GM23248 (cell line): ENCODE data around the gene TFPI. TPM values are rescaled to one million over a fixed set of nuclear protein-coding genes. Genes with fewer than 3 reads are reported as not detected.
"Not testable (repeated sequence)": the region's sequence is repeated elsewhere in the genome, so short reads cannot be mapped to it uniquely, and the experiment has no call there.

Source experiments
- DNase-seq: peaks from one replicate; pipeline ENCODE4 v3.0.0-alpha.2; 2015
- H2AFZ ChIP-seq: fragments of 200-600 bp; sonication (generic); 2 replicates; pipeline ENCODE4 v1.6.1; 2016; ENCODE audit warnings: antibody characterized with exemption
- H3F3A ChIP-seq: fragments of 200-600 bp; sonication (generic); 2 replicates; pipeline ENCODE4 v1.6.1; 2016; ENCODE audit warnings: mild to moderate bottlenecking, antibody characterized with exemption, mixed run types; ENCODE audit not compliant: insufficient read depth
- H3K27ac ChIP-seq: fragments of 200-600 bp; sonication (generic); 2 replicates; pipeline ENCODE4 v1.5.1; 2016; ENCODE audit warnings: mild to moderate bottlenecking
- H3K27me3 ChIP-seq: fragments of 200-600 bp; sonication (generic); replicated peaks from 2 replicates; pipeline ENCODE4 v1.6.1; 2016; ENCODE audit warnings: mild to moderate bottlenecking; ENCODE audit not compliant: insufficient read depth
- H3K36me3 ChIP-seq: fragments of 200-600 bp; sonication (generic); 2 replicates; pipeline ENCODE4 v1.6.1; 2016; ENCODE audit warnings: low read depth, mild to moderate bottlenecking
- H3K4me1 ChIP-seq: fragments of 200-600 bp; sonication (generic); 2 replicates; pipeline ENCODE4 v1.6.1; 2016; ENCODE audit warnings: mild to moderate bottlenecking; ENCODE audit not compliant: insufficient read depth
- H3K4me2 ChIP-seq: fragments of 200-600 bp; sonication (generic); one replicate; pipeline ENCODE4 v1.6.1; 2016; ENCODE audit warnings: mild to moderate bottlenecking; ENCODE audit not compliant: unreplicated experiment
- H3K4me3 ChIP-seq: fragments of 200-600 bp; sonication (generic); 2 replicates; pipeline ENCODE4 v1.5.1; 2016; ENCODE audit warnings: mild to moderate bottlenecking
- H3K79me2 ChIP-seq: fragments of 200-600 bp; sonication (generic); 2 replicates; pipeline ENCODE4 v1.6.1; 2016; ENCODE audit warnings: mild to moderate bottlenecking; ENCODE audit not compliant: insufficient read depth
- H3K9ac ChIP-seq: fragments of 200-600 bp; sonication (generic); 2 replicates; pipeline ENCODE4 v1.6.1; 2016; ENCODE audit warnings: mild to moderate bottlenecking
- H3K9me2 ChIP-seq: fragments of 200-600 bp; sonication (generic); 2 replicates; pipeline ENCODE4 v1.6.1; 2016; ENCODE audit warnings: mixed run types, mild to moderate bottlenecking, moderate library complexity; ENCODE audit not compliant: insufficient read depth
- H3K9me3 ChIP-seq: fragments of 200-600 bp; sonication (generic); one replicate; pipeline ENCODE4 v1.6.1; 2017; ENCODE audit warnings: low read depth
- H4K20me1 ChIP-seq: fragments of 200-600 bp; sonication (generic); 2 replicates; pipeline ENCODE4 v1.6.0; 2016; ENCODE audit not compliant: insufficient read depth
- EZH2 ChIP-seq: fragments of 200-600 bp; sonication (generic); IDR thresholded peaks from 2 replicates; pipeline ENCODE4 v1.6.1; 2018; ENCODE audit warnings: antibody characterized with exemption, mild to moderate bottlenecking; ENCODE audit not compliant: insufficient read depth, poor library complexity, severe bottlenecking
- EZH2phosphoT487 ChIP-seq: fragments of 200-600 bp; sonication (generic); IDR thresholded peaks from 2 replicates; pipeline ENCODE4 v1.6.1; 2018; ENCODE audit warnings: antibody characterized with exemption, moderate library complexity, mild to moderate bottlenecking, low read depth; ENCODE audit not compliant: insufficient read depth
- WGBS, 2 experiments: methylation state at CpG; one replicate each; pipeline ENCODE4 v1.1.6; 2015 to 2017; ENCODE audit warnings: low lambda C conversion rate in 2 of 2, low coverage in 1 of 2; ENCODE audit errors: missing lambda C conversion rate in 2 of 2; 5-methylcytosine and 5-hydroxymethylcytosine counted together
- in situ Hi-C: fragments of 300-500 bp; cut with MboI; formaldehyde crosslinking; loops from 2 replicates; pipeline ENCODE4 v1.15.0; 2020
- polyA plus RNA-seq: library from polyadenylated mRNA; unstranded; fragments of >200 nt; fragmentation: Nextera tagmentation; extraction: Ambion mirVana; gene quantifications from 2 replicates; pipeline ENCODE4 v1.2.1, GENCODE V29; 2016
- total RNA-seq: library from RNA; depleted of rRNA; stranded (reverse); fragments of >200 nt; shearing (Covaris generic); gene quantifications from 2 replicates; pipeline ENCODE4 v1.2.3, GENCODE V29; 2014

Gene TFPI
- total and polyA plus RNA-seq, 2 experiments from 2014 or later, result 48.7 to 64.4 TPM

GRCh38 chr2:187511356-187512315 lies 42.6 kb downstream of the TFPI start:
- H3F3A ChIP-seq, result no peaks in the 10 kb centered on the region
- in situ Hi-C loops, result no loop called here
- WGBS, 2 experiments, result 80 to 83% methylated on average over 9 of the region's 9 CpGs

DNA sequence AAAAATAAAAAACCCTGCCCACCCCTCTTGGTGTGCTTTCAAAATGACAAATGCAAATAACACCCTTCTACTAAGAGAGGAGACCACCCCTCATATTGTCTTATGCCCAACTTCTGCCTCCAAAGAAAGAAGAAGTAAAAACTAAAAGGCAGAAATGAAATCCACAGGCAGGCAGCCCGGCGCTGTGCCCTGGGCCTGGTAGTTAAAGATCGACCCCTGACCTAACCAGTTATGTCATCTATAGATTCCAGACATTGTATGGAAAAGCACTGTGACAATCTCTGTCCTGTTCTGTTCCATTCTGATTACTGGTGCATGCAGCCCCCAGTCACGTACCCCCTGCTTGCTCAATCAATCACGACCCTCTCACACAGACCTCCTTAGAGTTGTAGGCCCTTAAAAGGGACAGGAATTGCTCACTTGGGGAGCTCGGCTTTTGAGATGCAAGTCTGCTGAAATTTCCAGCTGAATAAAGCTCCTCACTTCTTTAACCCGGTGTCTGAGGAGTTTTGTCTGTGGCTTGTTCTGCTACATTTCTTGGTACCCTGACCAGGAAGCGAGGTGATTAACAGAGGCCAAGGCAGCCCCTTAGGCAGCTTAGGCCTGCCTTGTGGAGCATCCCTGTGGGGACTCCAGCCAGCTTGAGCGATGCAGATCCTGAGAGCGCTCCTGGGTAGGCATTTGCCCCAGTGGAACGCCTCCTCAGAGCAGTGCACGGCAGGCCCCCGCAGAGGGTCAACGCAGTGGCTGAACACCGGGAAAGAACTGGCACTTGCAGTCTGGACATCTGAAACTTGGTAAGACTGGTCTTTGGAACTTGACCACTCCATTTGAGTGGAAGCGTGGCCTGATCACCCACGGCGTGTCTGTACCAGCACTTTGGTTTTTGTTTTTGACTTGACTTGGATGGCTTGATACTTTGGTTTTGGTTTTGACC lies 43.5 kb downstream of the TFPI start:
- H2AFZ ChIP-seq, in situ Hi-C loops, H3K9me2 ChIP-seq, H3K36me3 ChIP-seq, H4K20me1 ChIP-seq, H3F3A ChIP-seq, H3K4me3 ChIP-seq, H3K27ac ChIP-seq, H3K9ac ChIP-seq, H3K27me3 ChIP-seq, DNase-seq, H3K79me2 ChIP-seq, H3K9me3 ChIP-seq, H3K4me1 ChIP-seq, H3K4me2 ChIP-seq: not testable (repeated sequence)
- WGBS, 2 experiments, result 73 to 77% methylated on average over 18 of the region's 18 CpGs

More at GRCh38 chr2:187511356-187512315, 42.6 kb downstream of the TFPI start:
- Histone ChIP-seq H3K9me3 (no peaks in the 10 kb centered on the region), H3K36me3 (no peaks in the 10 kb centered on the region), H3K4me3 (no peak overlapping the region), H3K4me2 (no peak overlapping the region), H4K20me1 (no peaks in the 10 kb centered on the region), H3K27me3 (no peaks in the 10 kb centered on the region), H3K9me2 (no peaks in the 10 kb centered on the region), H3K4me1 (no peaks in the 10 kb centered on the region), H3K79me2 (no peaks in the 10 kb centered on the region), H2AFZ (no peak overlapping the region), H3K9ac (no peak overlapping the region), H3K27ac (no peak overlapping the region)
- TF ChIP-seq EZH2 (no peak), EZH2phosphoT487 (no peak)
- DNase-seq, result no peak

DNA sequence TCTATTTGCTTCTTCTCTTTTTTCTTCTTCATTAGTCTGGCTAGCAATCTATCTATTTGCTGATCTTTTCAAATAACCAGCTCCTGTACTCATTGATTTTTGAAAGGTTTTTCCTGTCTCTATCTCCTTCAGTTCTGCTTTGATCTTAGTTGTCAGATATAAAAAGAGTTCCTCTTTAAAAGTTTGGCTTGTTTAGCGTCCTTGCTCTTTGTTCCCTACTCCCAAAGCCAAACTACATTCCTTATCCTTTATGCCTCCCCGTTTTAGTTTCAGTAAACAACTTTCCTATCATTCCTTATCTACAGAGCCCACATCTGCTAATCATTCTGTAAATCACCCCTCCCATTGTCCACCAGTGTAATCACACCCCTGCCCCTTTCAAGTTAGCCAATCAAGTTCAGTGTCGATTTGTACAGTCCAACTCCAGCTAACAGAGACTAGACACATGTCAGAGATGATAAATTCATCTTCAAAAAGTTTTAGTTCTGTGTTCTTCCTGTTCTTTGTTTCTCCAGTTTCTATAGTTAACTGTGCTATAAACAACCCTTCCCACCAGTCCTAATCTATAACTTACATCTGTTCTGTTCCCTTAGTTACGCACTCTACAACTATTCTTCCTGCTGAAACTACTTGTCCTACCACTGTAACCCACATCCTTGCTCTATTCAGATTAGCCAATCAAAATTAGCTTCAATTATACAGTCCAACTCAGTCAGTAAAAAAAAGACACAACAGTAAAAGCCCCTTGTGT lies 44.4 kb downstream of the TFPI start:
- Histone ChIP-seq H3K27me3 (no peaks in the 10 kb centered on the region), H3K4me1 (no peaks in the 10 kb centered on the region), H3K9me2 (no peaks in the 10 kb centered on the region), H3K36me3 (no peaks in the 10 kb centered on the region), H2AFZ (no peak overlapping the region), H3K9ac (no peak overlapping the region), H3F3A (no peaks in the 10 kb centered on the region), H3K9me3 (no peaks in the 10 kb centered on the region), H4K20me1 (no peaks in the 10 kb centered on the region), H3K4me2 (no peak overlapping the region), H3K27ac (no peak overlapping the region), H3K79me2 (no peaks in the 10 kb centered on the region), H3K4me3 (no peak overlapping the region)
- DNase-seq, result no peak
- no peak for TF ChIP-seq EZH2phosphoT487
- TF ChIP-seq EZH2, result no peak
- 56 to 58% methylated on average over 4 of the region's 4 CpGs for WGBS, 2 experiments
- in situ Hi-C loops, result loop anchor here (10.0 kb wide), 1 partner anchor 335 kb away; no protein-coding TSS in a partner anchor

DNA sequence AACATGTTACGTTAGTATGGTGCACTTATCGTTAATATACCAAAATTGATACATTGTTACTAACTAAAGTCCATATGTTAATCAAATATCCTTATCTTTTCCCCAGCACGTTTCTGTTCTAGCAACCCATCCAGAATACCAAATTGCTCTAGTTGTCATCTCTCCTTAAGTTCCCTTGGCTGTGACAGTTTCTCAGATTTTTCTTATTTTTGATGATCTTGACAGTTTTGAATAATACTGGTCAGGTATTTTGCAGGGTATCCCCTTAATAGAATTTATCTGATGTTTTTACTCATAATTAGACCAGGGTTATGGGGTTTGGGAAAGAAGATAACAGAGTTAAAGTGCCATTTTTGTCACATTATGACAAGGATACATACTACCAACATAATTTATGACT lies 47.8 kb downstream of the TFPI start:
- Histone ChIP-seq H3F3A (no peaks in the 10 kb centered on the region), H3K79me2 (no peaks in the 10 kb centered on the region), H3K27ac (no peak overlapping the region), H3K27me3 (no peaks in the 10 kb centered on the region), H2AFZ (no peak overlapping the region), H3K4me3 (no peak overlapping the region), H3K9ac (no peak overlapping the region), H3K4me2 (no peak overlapping the region), H3K36me3 (no peaks in the 10 kb centered on the region), H3K9me3 (no peaks in the 10 kb centered on the region), H4K20me1 (no peaks in the 10 kb centered on the region), H3K9me2 (no peaks in the 10 kb centered on the region), H3K4me1 (peaks cover 4% of the 10 kb centered on the region)
- TF ChIP-seq EZH2phosphoT487, result no peak
- TF ChIP-seq EZH2, result no peak
- DNase-seq, result no peak
- in situ Hi-C loops, result loop anchor here (10.0 kb wide), 1 partner anchor 338 kb away; no protein-coding TSS in a partner anchor
- WGBS, 2 experiments, result 84 to 87% methylated on average over 3 of the region's 3 CpGs
